WI38 (cell line): Measurements from ENCODE around the gene DHX32.
A peak's percentile ranks its signal among the peaks of the same experiment; 100 is the strongest.

Experiments
- H3K4me3 ChIP-seq: 2 replicates; pipeline ENCODE4 v1.5.1; 2011; ENCODE audit warnings: low read depth, mild to moderate bottlenecking, control low read depth, low read length
- CTCF ChIP-seq: IDR thresholded peaks from 2 replicates; pipeline ENCODE4 v1.5.1; 2012; ENCODE audit warnings: low read depth, mild to moderate bottlenecking, control low read depth, low read length

DHX32 gene

DNA sequence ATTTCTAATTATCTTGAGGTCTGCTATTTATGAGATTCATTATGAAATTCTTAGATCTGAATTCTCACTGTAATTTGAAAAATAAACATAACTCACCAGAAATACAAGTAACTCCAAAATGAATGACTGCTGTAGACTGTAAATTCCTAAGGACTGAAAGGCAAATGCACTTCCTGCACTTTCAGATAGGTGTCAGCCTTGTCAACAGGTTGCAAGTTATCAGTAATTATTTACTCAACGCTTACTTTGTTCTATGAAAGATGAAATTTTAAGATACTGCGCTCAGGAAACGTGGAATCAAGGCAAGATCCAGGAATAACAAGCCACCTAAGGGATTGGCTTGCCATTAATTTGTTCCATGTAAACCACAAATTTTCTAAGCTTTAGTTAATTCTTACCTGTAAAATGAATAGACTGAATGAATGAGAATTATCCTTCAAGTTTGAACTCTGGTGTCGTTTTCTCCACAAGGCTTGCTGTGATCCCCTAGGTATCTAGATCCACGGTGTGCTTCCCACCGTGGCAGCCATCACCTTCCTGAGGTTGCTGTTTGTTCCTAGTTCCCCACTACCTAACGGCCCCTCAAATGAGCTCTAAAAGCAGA lies 12.6 kb downstream of the DHX32 start:
- no peak overlapping the region for H3K4me3 ChIP-seq
- peak; percentile 59 for TF ChIP-seq CTCF

DNA sequence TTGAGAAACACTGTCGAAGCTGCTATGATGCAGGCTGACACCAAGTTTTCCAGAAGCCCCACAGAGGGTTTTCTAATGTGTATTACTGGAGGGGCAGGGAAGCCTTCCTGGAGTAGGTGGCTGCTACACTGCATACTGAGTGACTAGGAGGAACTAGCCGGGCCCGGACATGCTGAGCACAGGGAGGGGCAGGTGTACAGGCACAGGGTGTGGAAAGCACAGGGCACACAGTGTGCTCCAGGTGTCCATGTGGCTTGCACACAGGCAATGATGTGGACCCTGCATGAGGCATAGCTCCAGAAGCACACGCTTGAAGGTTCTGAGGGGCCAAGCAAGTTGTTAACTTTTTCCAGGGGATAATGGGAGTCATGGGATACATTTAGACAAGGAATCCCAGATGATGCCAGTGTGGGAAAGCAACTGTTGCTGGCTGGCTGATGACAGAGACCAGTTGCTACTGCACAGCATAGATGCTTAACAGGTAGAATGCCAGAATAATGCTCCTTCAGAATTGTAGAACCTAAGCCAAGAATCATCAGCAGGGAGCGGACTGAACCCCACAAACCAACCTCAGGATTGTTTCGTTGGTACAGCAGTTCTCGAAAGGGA lies 14.6 kb downstream of the DHX32 start:
- TF ChIP-seq CTCF, result no peak

GRCh38 chr10:125865120-125865519 lies 16.0 kb downstream of the DHX32 start:
- TF ChIP-seq CTCF, result no peak
- no peak overlapping the region for H3K4me3 ChIP-seq

More for the DNA sequence above, 14.6 kb downstream of the DHX32 start:
- H3K4me3 ChIP-seq, result no peak overlapping the region

DNA sequence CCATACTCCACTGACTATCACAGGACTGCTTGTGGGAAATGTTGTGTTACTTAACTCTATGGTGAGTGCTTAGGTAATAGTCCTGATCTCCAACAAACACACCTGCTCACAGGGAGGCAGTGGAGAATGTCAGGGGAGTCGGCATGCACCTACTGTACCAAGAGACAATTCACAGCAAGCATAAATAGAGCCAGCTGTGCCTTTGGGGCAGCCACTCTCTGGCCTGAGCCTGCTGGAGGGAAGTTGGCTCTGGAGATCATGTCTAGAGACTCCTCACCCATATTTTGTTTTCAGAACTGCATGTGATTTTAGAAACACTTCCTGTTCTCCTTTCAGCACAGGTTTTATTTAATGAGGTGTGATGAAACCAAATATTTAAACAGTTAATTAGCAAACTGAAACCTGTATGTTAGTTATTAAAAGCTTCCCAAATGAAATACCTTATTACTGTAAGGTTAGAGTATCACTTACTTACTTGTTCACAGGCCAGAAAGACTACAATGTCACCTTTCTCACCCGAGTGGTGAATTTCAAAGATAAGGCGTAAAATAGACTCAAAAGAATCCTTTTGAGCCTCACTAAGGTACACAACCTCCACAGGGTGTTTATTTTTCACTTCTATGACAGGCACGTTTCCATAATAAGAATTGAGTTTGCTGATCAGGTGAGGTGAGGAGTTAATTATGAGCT lies 21.8 kb downstream of the DHX32 start:
- no peak for TF ChIP-seq CTCF

GRCh38 chr10:125857185-125857760 lies 23.8 kb downstream of the DHX32 start:
- TF ChIP-seq CTCF, result no peak
- H3K4me3 ChIP-seq, result no peak overlapping the region

More for the DNA sequence above, 21.8 kb downstream of the DHX32 start:
- H3K4me3 ChIP-seq, result no peak overlapping the region

GRCh38 chr10:125852487-125852886 lies 28.6 kb downstream of the DHX32 start:
- TF ChIP-seq CTCF, result no peak
- no peak overlapping the region for H3K4me3 ChIP-seq
